Measurements from ENCODE around the gene LMO1.

Gene LMO1

GRCh38 chr11:8301622-8302021 lies 37.9 kb upstream of the LMO1 start:
- H3K4me3 ChIP-seq (ENCODE audit: low read length): no peak overlapping the region
- no peak for TF ChIP-seq CTCF (conservative IDR thresholded peaks at IDR 0.05; ENCODE audit: low read length)
- DNase-seq (ENCODE audit: low read depth): no peak

GRCh38 chr11:8298801-8299786 lies 35.4 kb upstream of the LMO1 start:
- no peak for DNase-seq (ENCODE audit: low read depth)
- H3K4me3 ChIP-seq (ENCODE audit: low read length): no peak overlapping the region
- TF ChIP-seq CTCF (conservative IDR thresholded peaks at IDR 0.05; ENCODE audit: low read length): no peak

- H3K4me3 ChIP-seq (ENCODE audit: low read length): no peak overlapping the region
- DNase-seq (ENCODE audit: low read depth): no peak
- no peak for TF ChIP-seq CTCF (conservative IDR thresholded peaks at IDR 0.05; ENCODE audit: low read length)
These were observed 34.2 kb upstream of the LMO1 start for GRCh38 chr11:8297781-8298440.

- TF ChIP-seq CTCF (conservative IDR thresholded peaks at IDR 0.05; ENCODE audit: low read length): no peak
- no peak overlapping the region for H3K4me3 ChIP-seq (ENCODE audit: low read length)
- DNase-seq (ENCODE audit: low read depth): no peak
These were observed 33.2 kb upstream of the LMO1 start for GRCh38 chr11:8296872-8297271.

- no peak for DNase-seq (ENCODE audit: low read depth)
- H3K4me3 ChIP-seq (ENCODE audit: low read length): no peak overlapping the region
- TF ChIP-seq CTCF (conservative IDR thresholded peaks at IDR 0.05; ENCODE audit: low read length): no peak
These were observed 32.5 kb upstream of the LMO1 start for GRCh38 chr11:8296038-8296649.

- TF ChIP-seq CTCF (conservative IDR thresholded peaks at IDR 0.05; ENCODE audit: low read length): no peak
- DNase-seq (ENCODE audit: low read depth): no peak
- H3K4me3 ChIP-seq (ENCODE audit: low read length): no peak overlapping the region
These were observed 30.7 kb upstream of the LMO1 start for GRCh38 chr11:8294251-8294935.
